ENCODE data around the gene C10orf143. TPM values are rescaled to one million over a fixed set of nuclear protein-coding genes. Genes with fewer than 3 reads are reported as not detected.
A peak's percentile ranks its signal among the peaks of the same experiment; 100 is the strongest.
"Not testable (repeated sequence)": the region's sequence is repeated elsewhere in the genome, so short reads cannot be mapped to it uniquely, and the experiment has no call there.

The C10orf143 gene
- total RNA-seq, 1 donor = 2.5 TPM

DNA sequence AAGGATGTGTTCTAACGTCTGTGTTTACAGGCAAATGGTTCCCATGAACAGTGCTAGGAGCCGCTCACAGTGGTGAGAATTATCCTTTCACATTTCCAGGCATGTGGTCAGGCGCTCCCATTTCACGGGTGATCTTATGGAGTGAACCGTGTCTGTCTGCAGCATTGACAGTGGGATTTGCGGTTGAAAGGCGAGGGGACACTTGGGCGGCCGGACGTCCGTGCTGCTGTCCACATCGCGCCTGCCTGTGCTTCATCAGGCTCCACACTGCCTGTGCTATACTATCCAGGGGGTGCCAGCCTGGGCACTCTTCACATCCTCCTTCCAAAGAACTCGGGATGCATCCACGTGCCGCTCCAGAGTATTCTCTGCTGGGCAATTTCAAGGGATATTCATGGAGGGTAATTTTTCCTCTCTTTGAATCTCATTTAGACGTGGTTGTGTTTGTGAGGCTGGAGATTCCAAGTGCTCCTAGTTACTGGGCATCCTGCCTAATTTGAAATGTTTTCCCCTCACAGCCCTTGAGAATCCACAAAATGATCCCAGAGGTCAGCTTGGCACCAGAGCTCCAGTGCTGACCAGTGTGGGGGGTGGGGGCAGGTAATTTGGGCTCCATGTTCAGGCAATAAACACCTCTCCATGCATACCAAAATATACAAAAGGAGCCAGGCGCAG is 84.7 kb downstream of the C10orf143 start:
- Histone ChIP-seq H3K9me3 (ENCODE audit: low read depth, low read length) (no peaks in the 10 kb centered on the region), H2AFZ (ENCODE audit: low read length) (no peak overlapping the region), H3K27me3 (ENCODE audit: insufficient read depth, low read length) (no peaks in the 10 kb centered on the region), H3K4me1 (ENCODE audit: insufficient read depth, low read length) (peaks cover 35% of the 10 kb centered on the region), H4K20me1 (ENCODE audit: insufficient read depth, low read length) (no peaks in the 10 kb centered on the region), H3K4me2 (ENCODE audit: insufficient read depth, low read length) (no peak overlapping the region), H3K4me3 (ENCODE audit: insufficient read depth, low read length) (no peak overlapping the region), H3K36me3 (ENCODE audit: insufficient read depth, low read length) (no peaks in the 10 kb centered on the region), H3K79me2 (ENCODE audit: insufficient read depth, low read length) (no peaks in the 10 kb centered on the region), H3K27ac (ENCODE audit: low read depth, low read length) (no peak overlapping the region)
- TF ChIP-seq, protein P1, sequence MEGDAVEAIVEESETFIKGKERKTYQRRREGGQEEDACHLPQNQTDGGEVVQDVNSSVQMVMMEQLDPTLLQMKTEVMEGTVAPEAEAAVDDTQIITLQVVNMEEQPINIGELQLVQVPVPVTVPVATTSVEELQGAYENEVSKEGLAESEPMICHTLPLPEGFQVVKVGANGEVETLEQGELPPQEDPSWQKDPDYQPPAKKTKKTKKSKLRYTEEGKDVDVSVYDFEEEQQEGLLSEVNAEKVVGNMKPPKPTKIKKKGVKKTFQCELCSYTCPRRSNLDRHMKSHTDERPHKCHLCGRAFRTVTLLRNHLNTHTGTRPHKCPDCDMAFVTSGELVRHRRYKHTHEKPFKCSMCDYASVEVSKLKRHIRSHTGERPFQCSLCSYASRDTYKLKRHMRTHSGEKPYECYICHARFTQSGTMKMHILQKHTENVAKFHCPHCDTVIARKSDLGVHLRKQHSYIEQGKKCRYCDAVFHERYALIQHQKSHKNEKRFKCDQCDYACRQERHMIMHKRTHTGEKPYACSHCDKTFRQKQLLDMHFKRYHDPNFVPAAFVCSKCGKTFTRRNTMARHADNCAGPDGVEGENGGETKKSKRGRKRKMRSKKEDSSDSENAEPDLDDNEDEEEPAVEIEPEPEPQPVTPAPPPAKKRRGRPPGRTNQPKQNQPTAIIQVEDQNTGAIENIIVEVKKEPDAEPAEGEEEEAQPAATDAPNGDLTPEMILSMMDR (IDR thresholded peaks at IDR 0.05; ENCODE audit: extremely low read depth, low read depth, low read length) = no peak
- peak; percentile 41 for DNase-seq (ENCODE audit: insufficient read length, low spot score, missing footprints)

DNA sequence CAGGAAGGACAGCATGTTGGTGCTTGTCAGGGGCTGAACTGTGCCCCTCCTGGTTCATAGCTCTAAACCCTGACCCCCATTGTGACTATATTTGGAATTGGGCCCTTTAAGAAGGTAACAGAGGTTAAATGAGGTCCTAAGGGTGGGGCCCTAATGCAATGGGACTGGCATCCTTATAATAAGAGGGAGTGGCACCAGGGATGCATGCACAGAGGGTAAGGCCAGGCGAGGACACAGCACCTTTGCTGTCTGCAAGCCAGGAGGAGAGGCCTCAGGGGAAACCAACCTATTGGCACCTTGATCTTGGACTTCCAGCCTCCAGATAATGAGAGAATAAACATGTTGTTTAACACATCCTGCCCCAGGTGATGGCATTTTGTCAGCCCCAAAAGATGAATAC is 85.3 kb downstream of the C10orf143 start:
- H4K20me1 ChIP-seq (ENCODE audit: insufficient read depth, low read length) = no peaks in the 10 kb centered on the region
- no peaks in the 10 kb centered on the region for H3K9me3 ChIP-seq (ENCODE audit: low read depth, low read length)
- no peaks in the 10 kb centered on the region for H3K27me3 ChIP-seq (ENCODE audit: insufficient read depth, low read length)
- H3K4me2 ChIP-seq (ENCODE audit: insufficient read depth, low read length) = no peak overlapping the region
- no peak overlapping the region for H3K4me3 ChIP-seq (ENCODE audit: insufficient read depth, low read length)
- H2AFZ ChIP-seq (ENCODE audit: low read length) = no peak overlapping the region
- H3K4me1 ChIP-seq (ENCODE audit: insufficient read depth, low read length) = peaks cover 41% of the 10 kb centered on the region
- TF ChIP-seq, protein P1 (IDR thresholded peaks at IDR 0.05; ENCODE audit: extremely low read depth, low read depth, low read length) = no peak
- DNase-seq (ENCODE audit: insufficient read length, low spot score, missing footprints) = no peak
- no peaks in the 10 kb centered on the region for H3K79me2 ChIP-seq (ENCODE audit: insufficient read depth, low read length)
- no peak overlapping the region for H3K27ac ChIP-seq (ENCODE audit: low read depth, low read length)
- no peaks in the 10 kb centered on the region for H3K36me3 ChIP-seq (ENCODE audit: insufficient read depth, low read length)

DNA sequence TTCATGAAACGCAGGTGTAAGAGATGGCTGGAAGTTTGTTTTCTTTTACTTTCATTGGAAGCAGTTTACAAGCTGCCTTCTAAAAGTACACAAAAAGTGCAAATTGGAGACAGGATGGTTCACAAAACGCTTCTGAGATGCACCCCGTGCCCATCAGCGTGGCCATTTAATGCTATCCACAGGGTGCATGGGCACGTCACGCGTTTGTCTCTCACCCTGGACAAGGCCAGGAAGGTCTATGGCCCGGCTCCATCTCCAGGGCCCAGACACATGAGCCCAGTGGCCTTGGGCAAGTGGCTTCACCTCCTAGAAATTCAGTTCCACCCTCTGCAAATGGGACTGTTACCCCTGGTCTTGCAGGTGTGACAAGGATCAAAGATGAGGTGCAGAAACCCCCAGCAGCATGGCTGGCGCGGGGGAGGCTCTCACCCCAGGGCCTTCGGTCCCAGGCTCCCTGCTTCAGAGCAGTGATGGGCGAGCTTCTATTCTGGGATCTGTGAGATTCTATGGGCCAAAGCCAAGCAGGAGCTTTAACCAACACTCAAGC is 85.8 kb downstream of the C10orf143 start:
- Histone ChIP-seq H2AFZ (ENCODE audit: low read length) (no peak overlapping the region), H3K27ac (ENCODE audit: low read depth, low read length) (no peak overlapping the region), H3K4me3 (ENCODE audit: insufficient read depth, low read length) (no peak overlapping the region), H3K4me2 (ENCODE audit: insufficient read depth, low read length) (no peak overlapping the region), H3K4me1 (ENCODE audit: insufficient read depth, low read length) (peaks cover 45% of the 10 kb centered on the region), H3K27me3 (ENCODE audit: insufficient read depth, low read length) (no peaks in the 10 kb centered on the region), H3K36me3 (ENCODE audit: insufficient read depth, low read length) (no peaks in the 10 kb centered on the region), H3K9me3 (ENCODE audit: low read depth, low read length) (no peaks in the 10 kb centered on the region), H3K79me2 (ENCODE audit: insufficient read depth, low read length) (no peaks in the 10 kb centered on the region), H4K20me1 (ENCODE audit: insufficient read depth, low read length) (no peaks in the 10 kb centered on the region)
- DNase-seq (ENCODE audit: insufficient read length, low spot score, missing footprints) = no peak
- TF ChIP-seq, protein P1 (IDR thresholded peaks at IDR 0.05; ENCODE audit: extremely low read depth, low read depth, low read length) = no peak

DNA sequence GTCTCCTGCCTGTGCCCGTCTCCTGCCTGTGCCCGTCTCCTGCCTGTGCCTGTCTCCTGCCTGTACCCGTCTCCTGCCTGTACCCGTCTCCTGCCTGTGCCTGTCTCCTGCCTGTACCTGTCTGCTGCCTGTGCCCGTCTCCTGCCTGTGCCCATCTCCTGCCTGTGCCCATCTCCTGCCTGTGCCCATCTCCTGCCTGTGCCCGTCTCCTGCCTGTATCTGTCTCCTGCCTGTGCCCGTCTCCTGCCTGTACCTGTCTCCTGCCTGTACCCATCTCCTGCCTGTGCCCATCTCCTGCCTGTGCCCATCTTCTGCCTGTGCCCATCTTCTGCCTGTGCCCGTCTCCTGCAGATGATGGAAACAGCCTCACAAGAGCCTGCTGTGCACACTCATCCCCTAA is 86.3 kb downstream of the C10orf143 start:
- H3K36me3 ChIP-seq (ENCODE audit: insufficient read depth, low read length); H4K20me1 ChIP-seq (ENCODE audit: insufficient read depth, low read length); H3K4me3 ChIP-seq (ENCODE audit: insufficient read depth, low read length); H3K27me3 ChIP-seq (ENCODE audit: insufficient read depth, low read length); H3K27ac ChIP-seq (ENCODE audit: low read depth, low read length); H3K4me2 ChIP-seq (ENCODE audit: insufficient read depth, low read length); H2AFZ ChIP-seq (ENCODE audit: low read length); H3K79me2 ChIP-seq (ENCODE audit: insufficient read depth, low read length); H3K9me3 ChIP-seq (ENCODE audit: low read depth, low read length); DNase-seq (ENCODE audit: insufficient read length, low spot score, missing footprints): not testable (repeated sequence)
- peaks cover 43% of the 10 kb centered on the region for H3K4me1 ChIP-seq (ENCODE audit: insufficient read depth, low read length)
